GM12878 (cell line): ENCODE results near the gene FHOD3. TPM values are rescaled to one million over a fixed set of nuclear protein-coding genes. Genes with fewer than 3 reads are reported as not detected.

Experiments used
- ATAC-seq: fragments of 200-7000 bp; cut with Tn5 transposase; 3 replicates; pipeline ENCODE4 v1.9.1; 2020; ENCODE audit warnings: mild to moderate bottlenecking, moderate library complexity
- BruUV-seq: library from RNA; stranded (reverse); fragments of 400-500 nt; replicated peaks from 2 replicates; lab custom pipeline; 2021; lab: Mats Ljungman, UMichigan
- CTCF ChIA-PET: fragments of 300-600 bp; sonication (Branson Sonifier 250); formaldehyde crosslinking; extraction: SDS; loops from one replicate; lab custom pipeline; 2021; ENCODE audit warnings: inconsistent platforms; lab: Yijun Ruan, JAX
- POLR2A ChIA-PET: fragments of 350-600 bp; formaldehyde crosslinking; extraction: SDS; loops from one replicate; lab custom pipeline; 2021; ENCODE audit warnings: inconsistent platforms; lab: Charles Lee
- RAD21 ChIA-PET: fragments of 300-600 bp; sonication (Branson Sonifier 250); formaldehyde crosslinking; loops from one replicate; lab custom pipeline; 2023; ENCODE audit warnings: antibody characterized with exemption; ENCODE audit not compliant: unreplicated experiment; lab: Charles Lee
- SMC1A ChIA-PET: fragments of 300-600 bp; sonication (Branson Sonifier 250); formaldehyde crosslinking; loops from one replicate; lab custom pipeline; 2023; ENCODE audit not compliant: unreplicated experiment, uncharacterized antibody; lab: Charles Lee
- DNase-seq: peaks from one replicate; pipeline ENCODE4 v3.0.0-alpha.2; 2011; ENCODE audit warnings: low read depth, low spot score
- FAIRE-seq: peaks from 3 replicates; lab custom pipeline; 2011; peaks lifted over from hg19 to GRCh38; lab: Jason Lieb, UNC
- H2AFZ ChIP-seq: 2 replicates; pipeline ENCODE4 v1.6.0; 2011; ENCODE audit warnings: low read depth, low read length, control low read depth; ENCODE audit not compliant: control insufficient read depth
- H3K27ac ChIP-seq: 2 replicates; pipeline ENCODE4 v1.5.1; 2011; ENCODE audit warnings: control low read depth; ENCODE audit not compliant: control insufficient read depth, insufficient read depth
- H3K27me3 ChIP-seq, 2 experiments: replicated peaks in 1 of 2; 2 replicates each; pipeline versions ENCODE4 v1.6.0 to v1.6.1; 2011; ENCODE audit warnings: low read length in 1 of 2; ENCODE audit not compliant: control insufficient read depth in 2 of 2, insufficient read depth in 2 of 2
- H3K36me3 ChIP-seq, 2 experiments: 2 replicates each; pipeline ENCODE4 v1.5.1; 2011; ENCODE audit warnings: low read length in 1 of 2; ENCODE audit not compliant: control insufficient read depth in 2 of 2, insufficient read depth in 2 of 2
- H3K4me1 ChIP-seq: 2 replicates; pipeline ENCODE4 v1.6.1; 2011; ENCODE audit warnings: mild to moderate bottlenecking, low read length, moderate library complexity, mixed read lengths; ENCODE audit not compliant: control insufficient read depth, insufficient read depth
- H3K4me2 ChIP-seq: 2 replicates; pipeline ENCODE4 v1.6.0; 2011; ENCODE audit warnings: control low read depth; ENCODE audit not compliant: control insufficient read depth, insufficient read depth
- H3K4me3 ChIP-seq: fragments of 200-600 bp; sonication (generic); 2 replicates; pipeline ENCODE4 v1.5.1; 2016
- H3K79me2 ChIP-seq: 2 replicates; pipeline ENCODE4 v1.6.0; 2011; ENCODE audit warnings: low read length; ENCODE audit not compliant: control insufficient read depth, insufficient read depth
- H3K9ac ChIP-seq: 2 replicates; pipeline ENCODE4 v1.8.0; 2011; ENCODE audit warnings: low read length, control low read depth, mixed read lengths; ENCODE audit not compliant: control insufficient read depth, insufficient read depth
- H3K9me3 ChIP-seq: replicated peaks from 3 replicates; pipeline ENCODE4 v1.5.1; 2011; ENCODE audit warnings: mild to moderate bottlenecking, low read length; ENCODE audit not compliant: control insufficient read depth, insufficient read depth
- H4K20me1 ChIP-seq: 2 replicates; pipeline ENCODE4 v1.6.0; 2011; ENCODE audit not compliant: control insufficient read depth, insufficient read depth
- RAD21 ChIP-seq: IDR thresholded peaks from 2 replicates; pipeline ENCODE4 v1.6.1; 2011; ENCODE audit warnings: mild to moderate bottlenecking, low read depth, low read length, moderate library complexity; ENCODE audit not compliant: insufficient read depth
- WGBS: methylation state at CpG from one replicate; pipeline ENCODE4 v1.1.6; 2016; ENCODE audit warnings: low lambda C conversion rate; ENCODE audit not compliant: insufficient replicate concordance, insufficient coverage; ENCODE audit errors: missing lambda C conversion rate; 5-methylcytosine and 5-hydroxymethylcytosine counted together
- in situ Hi-C: fragments of 300-500 bp; cut with MboI; formaldehyde crosslinking; loops from 9 replicates; pipeline ENCODE4 v1.14.3; 2018; ENCODE audit warnings: mixed read lengths
- intact Hi-C: fragments of 100-400 bp; cut with micrococcal nuclease; formaldehyde crosslinking; loops from one replicate; pipeline ENCODE4 v1.14.2; 2022; ENCODE audit not compliant: unreplicated experiment
- polyA plus RNA-seq, 11 experiments: library from polyadenylated mRNA; depleted of rRNA in 4 of 11; unstranded in 6 of 11; stranded (reverse) in 5 of 11; fragments of >200 nt; fragmentation: Nextera tagmentation in 4 of 11; fragmentation: Illumina TruSeq in 1 of 11; extraction: Ambion mirVana in 4 of 11; extraction: Trizol in 1 of 11; gene quantifications; 1 replicate in 1 of 11; 2 replicates in 10 of 11; pipeline versions ENCODE4 v1.2.1 to v1.2.3, GENCODE V29; 2011 to 2016; ENCODE audit warnings: inconsistent platforms in 2 of 11, missing spikeins in 2 of 11, low read depth in 1 of 11
- total RNA-seq, 4 experiments: library from RNA; depleted of rRNA in 3 of 4; stranded (reverse); fragments of >200 nt in 3 of 4; fragmentation: Illumina TruSeq in 1 of 4; extraction: Trizol in 1 of 4; gene quantifications; 2 replicates each; pipeline versions ENCODE4 v1.2.1 to v1.2.3, GENCODE V29; 2013 to 2021
- TF ChIP-seq, protein P1 (sequence below): fragments of 450-650 bp; IDR thresholded peaks from 2 replicates; pipeline ENCODE4 v1.6.1; 2016; ENCODE audit warnings: mild to moderate bottlenecking, moderate library complexity, borderline replicate concordance

The FHOD3 gene
- total and polyA plus RNA-seq, 10 of the 15 experiments (the other 5 are each of a cell fraction or from before 2014, with no cell fraction given) = 0.77 to 26.7 (median 10.4) TPM

DNA sequence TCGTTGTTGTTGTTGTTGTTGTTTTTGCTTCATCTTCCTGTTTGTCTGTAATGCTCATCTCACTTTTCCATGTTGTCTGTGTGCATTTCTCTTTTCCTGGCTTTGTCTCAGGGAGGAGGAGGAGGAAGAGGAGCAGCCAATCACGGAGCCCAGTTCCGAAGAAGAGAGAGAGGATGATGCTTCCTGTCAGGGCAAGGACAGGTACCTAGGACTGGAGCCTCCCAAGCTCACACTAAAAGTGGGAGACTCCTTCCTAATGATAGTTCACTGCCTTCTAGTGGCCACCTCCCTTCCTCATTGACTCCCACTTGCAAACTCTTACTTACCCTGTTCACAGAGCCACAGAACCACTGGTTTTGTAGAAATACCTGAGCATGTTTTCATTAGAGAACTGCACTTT lies 351.7 kb downstream of the FHOD3 start:
- ChIA-PET CTCF (interaction anchor here (1.0 to 1.5 kb wide), 2 partner anchors 19 to 39 kb away, joined by 4 read pairs; no protein-coding TSS in a partner anchor), SMC1A (interaction anchor here (1.3 to 2.0 kb wide), 2 partner anchors 13 to 66 kb away, joined by 3 to 6 read pairs; no protein-coding TSS in a partner anchor), POLR2A (interaction anchor here (0.6 kb wide), 1 partner anchor 16 kb away, joined by 3 read pairs; no protein-coding TSS in a partner anchor), RAD21 (no interaction called here)
- H3K9me3 ChIP-seq = no peaks in the 10 kb centered on the region
- H3K27ac ChIP-seq = no peak overlapping the region
- H3K36me3 ChIP-seq = no peaks in the 10 kb centered on the region
- BruUV-seq = no TSS peak
- H3K4me1 ChIP-seq = no peaks in the 10 kb centered on the region
- intact Hi-C loops = no loop called here
- FAIRE-seq (no peak), ATAC-seq (no peak), DNase-seq (no peak)
- no peaks in the 10 kb centered on the region for H3K27me3 ChIP-seq
- peak; percentile 21; the same call in 1 of the 2 replicates for TF ChIP-seq RAD21
- TF ChIP-seq, protein P1, sequence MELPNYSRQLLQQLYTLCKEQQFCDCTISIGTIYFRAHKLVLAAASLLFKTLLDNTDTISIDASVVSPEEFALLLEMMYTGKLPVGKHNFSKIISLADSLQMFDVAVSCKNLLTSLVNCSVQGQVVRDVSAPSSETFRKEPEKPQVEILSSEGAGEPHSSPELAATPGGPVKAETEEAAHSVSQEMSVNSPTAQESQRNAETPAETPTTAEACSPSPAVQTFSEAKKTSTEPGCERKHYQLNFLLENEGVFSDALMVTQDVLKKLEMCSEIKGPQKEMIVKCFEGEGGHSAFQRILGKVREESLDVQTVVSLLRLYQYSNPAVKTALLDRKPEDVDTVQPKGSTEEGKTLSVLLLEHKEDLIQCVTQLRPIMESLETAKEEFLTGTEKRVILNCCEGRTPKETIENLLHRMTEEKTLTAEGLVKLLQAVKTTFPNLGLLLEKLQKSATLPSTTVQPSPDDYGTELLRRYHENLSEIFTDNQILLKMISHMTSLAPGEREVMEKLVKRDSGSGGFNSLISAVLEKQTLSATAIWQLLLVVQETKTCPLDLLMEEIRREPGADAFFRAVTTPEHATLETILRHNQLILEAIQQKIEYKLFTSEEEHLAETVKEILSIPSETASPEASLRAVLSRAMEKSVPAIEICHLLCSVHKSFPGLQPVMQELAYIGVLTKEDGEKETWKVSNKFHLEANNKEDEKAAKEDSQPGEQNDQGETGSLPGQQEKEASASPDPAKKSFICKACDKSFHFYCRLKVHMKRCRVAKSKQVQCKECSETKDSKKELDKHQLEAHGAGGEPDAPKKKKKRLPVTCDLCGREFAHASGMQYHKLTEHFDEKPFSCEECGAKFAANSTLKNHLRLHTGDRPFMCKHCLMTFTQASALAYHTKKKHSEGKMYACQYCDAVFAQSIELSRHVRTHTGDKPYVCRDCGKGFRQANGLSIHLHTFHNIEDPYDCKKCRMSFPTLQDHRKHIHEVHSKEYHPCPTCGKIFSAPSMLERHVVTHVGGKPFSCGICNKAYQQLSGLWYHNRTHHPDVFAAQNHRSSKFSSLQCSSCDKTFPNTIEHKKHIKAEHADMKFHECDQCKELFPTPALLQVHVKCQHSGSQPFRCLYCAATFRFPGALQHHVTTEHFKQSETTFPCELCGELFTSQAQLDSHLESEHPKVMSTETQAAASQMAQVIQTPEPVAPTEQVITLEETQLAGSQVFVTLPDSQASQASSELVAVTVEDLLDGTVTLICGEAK = no peak
- no peak overlapping the region for H3K4me3 ChIP-seq
- H4K20me1 ChIP-seq = no peaks in the 10 kb centered on the region
- no peak overlapping the region for H3K4me2 ChIP-seq
- no peaks in the 10 kb centered on the region for H3K79me2 ChIP-seq
- in situ Hi-C loops = no loop called here
- WGBS = 40% methylated on average over 3 of the region's 3 CpGs
- H3K9ac ChIP-seq = no peak overlapping the region
- H2AFZ ChIP-seq = no peak overlapping the region
